AG04450 (cell line): ENCODE results near the gene SGTA. TPM values are rescaled to one million over a fixed set of nuclear protein-coding genes. Genes with fewer than 3 reads are reported as not detected.

Source experiments
- CTCF ChIA-PET: fragments of 300-600, 350-600 bp; formaldehyde crosslinking; extraction: SDS; loops from one replicate; lab custom pipeline; 2022; ENCODE audit warnings: antibody characterized with exemption, inconsistent platforms; lab: Charles Lee
- POLR2A ChIA-PET: fragments of 350-600 bp; formaldehyde crosslinking; extraction: SDS; loops from one replicate; lab custom pipeline; 2021; ENCODE audit warnings: antibody characterized with exemption, inconsistent platforms; lab: Yijun Ruan, JAX
- DNase-seq: peaks from one replicate; pipeline ENCODE4 v3.0.0-alpha.2; 2011; ENCODE audit warnings: low read depth, low spot score
- H3K27ac ChIP-seq: one replicate; pipeline ENCODE4 v1.5.1; 2012; ENCODE audit warnings: low read depth, low read length, control low read depth
- H3K27me3 ChIP-seq: one replicate; pipeline ENCODE4 v1.6.0; 2012; ENCODE audit warnings: low read length; ENCODE audit not compliant: control insufficient read depth, insufficient read depth
- H3K4me3 ChIP-seq: 2 replicates; pipeline ENCODE4 v1.5.1; 2011; ENCODE audit warnings: mild to moderate bottlenecking, low read depth, low read length, control low read depth
- H3K9me3 ChIP-seq: 2 replicates; pipeline ENCODE4 v1.5.1; 2012; ENCODE audit warnings: low read length; ENCODE audit not compliant: control insufficient read depth, insufficient read depth
- CTCF ChIP-seq: IDR thresholded peaks from 2 replicates; pipeline ENCODE4 v1.5.1; 2011; ENCODE audit warnings: low read depth, low read length, control low read depth, inconsistent platforms
- polyA plus RNA-seq: library from polyadenylated mRNA; depleted of rRNA; stranded (reverse); fragments of >200 nt; gene quantifications from 2 replicates; pipeline ENCODE4 v1.2.3, GENCODE V29; 2011

Gene SGTA
- polyA plus RNA-seq, 1 experiment: 44.0 TPM

DNA sequence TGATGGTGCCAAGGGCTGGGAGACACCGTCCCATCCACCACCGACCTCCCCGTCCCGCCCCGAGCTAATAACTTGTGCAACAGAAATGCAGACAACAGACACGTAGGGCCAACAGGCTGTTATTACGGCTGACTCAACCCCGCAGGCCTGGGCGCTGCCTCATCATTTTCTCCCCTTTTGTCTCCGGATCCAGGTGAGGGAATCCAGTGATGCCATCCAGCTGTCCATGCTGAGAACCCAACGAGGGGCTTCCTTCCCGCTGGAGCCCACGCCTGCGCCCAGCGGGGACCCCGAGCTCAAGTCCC lies 55.5 kb downstream of the SGTA start:
- H3K27me3 ChIP-seq: no peaks in the 10 kb centered on the region
- TF ChIP-seq CTCF: no peak
- DNase-seq: no peak
- ChIA-PET POLR2A (no interaction called here), CTCF (interaction anchor here (1.2 kb wide), 1 partner anchor 79 kb away, joined by 3 read pairs; no protein-coding TSS in a partner anchor)
- no peak overlapping the region for H3K4me3 ChIP-seq
- H3K27ac ChIP-seq: no peak overlapping the region
- H3K9me3 ChIP-seq: no peaks in the 10 kb centered on the region; the same call in 1 of the 2 replicates

DNA sequence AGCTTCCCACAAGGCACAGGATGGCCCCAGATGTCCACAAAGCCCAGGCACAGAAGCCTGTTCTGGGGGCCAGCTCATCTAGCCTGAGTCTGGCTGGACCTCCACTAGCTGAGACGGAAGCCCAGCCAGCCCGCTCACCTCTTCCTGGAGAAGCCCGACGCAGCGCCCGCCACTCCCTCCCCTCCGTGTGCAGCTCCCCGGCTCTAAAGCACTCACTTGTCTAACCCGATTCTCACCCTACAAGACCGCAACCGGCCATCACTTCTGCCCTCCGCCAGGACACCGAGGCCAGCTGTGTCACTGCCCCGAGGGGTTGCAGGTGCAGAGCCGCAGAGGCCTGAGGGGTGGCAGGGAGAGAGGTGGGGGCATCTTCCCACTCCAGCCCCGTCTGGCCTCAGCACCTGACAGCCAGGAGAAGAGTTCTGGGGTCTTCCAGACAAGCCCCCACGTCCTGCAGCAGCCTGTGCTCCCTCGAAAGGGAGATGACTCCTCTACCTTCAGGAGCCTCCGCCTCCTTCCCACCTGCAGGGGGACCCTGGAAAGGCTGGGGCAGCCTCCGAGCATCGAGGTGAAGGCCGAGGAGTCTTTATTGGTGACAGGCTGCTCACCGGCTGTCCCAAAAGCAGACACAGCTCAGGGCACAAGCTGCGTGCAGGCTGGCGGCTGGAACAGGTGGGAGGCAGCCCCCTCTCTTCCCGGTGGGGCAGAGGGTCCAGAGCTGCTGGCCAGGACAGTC lies 56.0 kb downstream of the SGTA start:
- Histone ChIP-seq H3K4me3 (no peak overlapping the region), H3K9me3 (no peaks in the 10 kb centered on the region; the same call in 1 of the 2 replicates), H3K27ac (no peak overlapping the region), H3K27me3 (no peaks in the 10 kb centered on the region)
- no peak for DNase-seq
- ChIA-PET CTCF (interaction anchor here (1.2 kb wide), 1 partner anchor 79 kb away, joined by 3 read pairs; no protein-coding TSS in a partner anchor), POLR2A (no interaction called here)
- no peak for TF ChIP-seq CTCF

- no peak for DNase-seq
- H3K9me3 ChIP-seq: no peaks in the 10 kb centered on the region; the same call in 1 of the 2 replicates
- TF ChIP-seq CTCF: no peak
- ChIA-PET CTCF (no interaction called here), POLR2A (no interaction called here)
- no peaks in the 10 kb centered on the region for H3K27me3 ChIP-seq
- H3K4me3 ChIP-seq: no peak overlapping the region
- H3K27ac ChIP-seq: no peak overlapping the region
Measured at GRCh38 chr19:2726160-2726855, 56.8 kb downstream of the SGTA start.

DNA sequence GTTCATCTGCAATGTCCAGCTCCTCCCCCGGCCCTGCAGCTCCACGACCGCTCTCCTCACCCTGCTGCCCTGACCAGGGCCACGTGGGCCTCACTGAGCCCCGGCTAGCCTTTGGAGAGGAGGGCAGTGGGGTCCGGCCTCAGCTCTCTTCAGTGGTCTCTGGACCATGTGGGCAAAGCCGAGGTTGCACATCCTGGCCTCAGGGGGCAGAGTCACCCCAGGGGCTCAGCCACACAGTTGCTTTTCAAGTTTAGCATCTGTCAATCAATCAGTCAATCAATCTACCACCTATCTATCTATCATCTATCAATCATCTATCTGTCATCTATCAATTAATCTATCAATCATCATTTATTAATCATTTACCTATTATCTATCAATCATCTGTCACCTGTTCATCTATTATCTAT lies 58.9 kb downstream of the SGTA start:
- H3K27me3 ChIP-seq: no peaks in the 10 kb centered on the region
- no peaks in the 10 kb centered on the region; the same call in 1 of the 2 replicates for H3K9me3 ChIP-seq
- H3K4me3 ChIP-seq: no peak overlapping the region
- CTCF ChIA-PET: interaction anchor here (2.1 kb wide), 1 partner anchor 76 kb away, joined by 7 read pairs; no protein-coding TSS in a partner anchor
- POLR2A ChIA-PET: interaction anchor here (0.6 to 0.7 kb wide), 2 partner anchors 257 to 1411 kb away, joined by 4 to 12 read pairs; no protein-coding TSS in a partner anchor
- H3K27ac ChIP-seq: no peak overlapping the region
- no peak; the same call in 1 of the 2 replicates for TF ChIP-seq CTCF
- no peak for DNase-seq

DNA sequence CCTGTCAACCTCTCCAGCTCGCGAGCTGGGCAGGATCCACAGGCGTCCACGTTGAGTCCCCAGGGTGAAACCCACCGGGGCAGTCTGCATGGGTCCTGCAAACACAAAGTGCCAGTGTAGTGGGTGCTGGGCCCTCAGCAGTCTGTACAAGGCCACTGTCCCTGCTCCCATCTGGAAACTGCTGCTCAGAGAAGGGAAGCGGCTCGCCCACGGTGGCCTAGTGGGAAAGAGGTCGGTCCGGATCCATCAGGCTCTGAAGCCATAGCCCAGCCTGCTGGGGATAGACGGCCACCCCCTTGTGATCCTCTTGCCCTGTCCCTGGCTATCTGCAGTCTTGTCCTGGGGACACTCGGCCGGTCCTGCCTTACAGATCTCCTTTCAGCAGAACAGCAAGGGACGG lies 59.3 kb downstream of the SGTA start:
- POLR2A ChIA-PET: interaction anchor here (0.6 to 1.6 kb wide), 4 partner anchors 12 to 1411 kb away, joined by 3 to 12 read pairs (median 6); partner anchors contain the start of gene SGTA
- no peaks in the 10 kb centered on the region; the same call in 1 of the 2 replicates for H3K9me3 ChIP-seq
- no peak for DNase-seq
- H3K27ac ChIP-seq: no peak overlapping the region
- no peak for TF ChIP-seq CTCF
- no peaks in the 10 kb centered on the region for H3K27me3 ChIP-seq
- H3K4me3 ChIP-seq: no peak overlapping the region
- CTCF ChIA-PET: interaction anchor here (0.5 to 2.1 kb wide), 2 partner anchors 75 to 568 kb away, joined by 4 to 7 read pairs; no protein-coding TSS in a partner anchor
